PC-3 (cell line): ENCODE results near the gene DMC1.

ENCODE experiments used
- CTCF ChIP-seq: fragments of 300-600 bp; sonication (generic); conservative IDR thresholded peaks from 2 replicates; pipeline ENCODE4 v1.5.1; 2017; ENCODE audit warnings: antibody characterized with exemption, low read depth, mild to moderate bottlenecking, low read length
- EZH2 ChIP-seq: fragments of 300-600 bp; sonication (generic); IDR thresholded peaks from one replicate; pipeline ENCODE4 v1.6.1; 2017; ENCODE audit warnings: antibody characterized with exemption, mild to moderate bottlenecking, low read length; ENCODE audit not compliant: unreplicated experiment
- EZH2phosphoT487 ChIP-seq: fragments of 300-600 bp; sonication (generic); IDR thresholded peaks from 2 replicates; pipeline ENCODE4 v1.6.1; 2018; ENCODE audit warnings: mild to moderate bottlenecking, antibody characterized with exemption, low read length, borderline replicate concordance

GRCh38 chr22:38601221-38601764, 31.3 kb upstream of the DMC1 start:
- no peak for TF ChIP-seq EZH2
- TF ChIP-seq CTCF: no peak
- TF ChIP-seq EZH2phosphoT487: no peak
